GM19240 (cell line): ENCODE results near the gene ARHGAP11A.
"Not testable (repeated sequence)": the region's sequence is repeated elsewhere in the genome, so short reads cannot be mapped to it uniquely, and the experiment has no call there.

ENCODE experiments used
- DNase-seq: peaks from one replicate; pipeline ENCODE4 v3.0.0; 2011; ENCODE audit warnings: low spot score; ENCODE audit not compliant: insufficient read length

ARHGAP11A gene, protein sequence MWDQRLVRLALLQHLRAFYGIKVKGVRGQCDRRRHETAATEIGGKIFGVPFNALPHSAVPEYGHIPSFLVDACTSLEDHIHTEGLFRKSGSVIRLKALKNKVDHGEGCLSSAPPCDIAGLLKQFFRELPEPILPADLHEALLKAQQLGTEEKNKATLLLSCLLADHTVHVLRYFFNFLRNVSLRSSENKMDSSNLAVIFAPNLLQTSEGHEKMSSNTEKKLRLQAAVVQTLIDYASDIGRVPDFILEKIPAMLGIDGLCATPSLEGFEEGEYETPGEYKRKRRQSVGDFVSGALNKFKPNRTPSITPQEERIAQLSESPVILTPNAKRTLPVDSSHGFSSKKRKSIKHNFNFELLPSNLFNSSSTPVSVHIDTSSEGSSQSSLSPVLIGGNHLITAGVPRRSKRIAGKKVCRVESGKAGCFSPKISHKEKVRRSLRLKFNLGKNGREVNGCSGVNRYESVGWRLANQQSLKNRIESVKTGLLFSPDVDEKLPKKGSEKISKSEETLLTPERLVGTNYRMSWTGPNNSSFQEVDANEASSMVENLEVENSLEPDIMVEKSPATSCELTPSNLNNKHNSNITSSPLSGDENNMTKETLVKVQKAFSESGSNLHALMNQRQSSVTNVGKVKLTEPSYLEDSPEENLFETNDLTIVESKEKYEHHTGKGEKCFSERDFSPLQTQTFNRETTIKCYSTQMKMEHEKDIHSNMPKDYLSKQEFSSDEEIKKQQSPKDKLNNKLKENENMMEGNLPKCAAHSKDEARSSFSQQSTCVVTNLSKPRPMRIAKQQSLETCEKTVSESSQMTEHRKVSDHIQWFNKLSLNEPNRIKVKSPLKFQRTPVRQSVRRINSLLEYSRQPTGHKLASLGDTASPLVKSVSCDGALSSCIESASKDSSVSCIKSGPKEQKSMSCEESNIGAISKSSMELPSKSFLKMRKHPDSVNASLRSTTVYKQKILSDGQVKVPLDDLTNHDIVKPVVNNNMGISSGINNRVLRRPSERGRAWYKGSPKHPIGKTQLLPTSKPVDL

DNA sequence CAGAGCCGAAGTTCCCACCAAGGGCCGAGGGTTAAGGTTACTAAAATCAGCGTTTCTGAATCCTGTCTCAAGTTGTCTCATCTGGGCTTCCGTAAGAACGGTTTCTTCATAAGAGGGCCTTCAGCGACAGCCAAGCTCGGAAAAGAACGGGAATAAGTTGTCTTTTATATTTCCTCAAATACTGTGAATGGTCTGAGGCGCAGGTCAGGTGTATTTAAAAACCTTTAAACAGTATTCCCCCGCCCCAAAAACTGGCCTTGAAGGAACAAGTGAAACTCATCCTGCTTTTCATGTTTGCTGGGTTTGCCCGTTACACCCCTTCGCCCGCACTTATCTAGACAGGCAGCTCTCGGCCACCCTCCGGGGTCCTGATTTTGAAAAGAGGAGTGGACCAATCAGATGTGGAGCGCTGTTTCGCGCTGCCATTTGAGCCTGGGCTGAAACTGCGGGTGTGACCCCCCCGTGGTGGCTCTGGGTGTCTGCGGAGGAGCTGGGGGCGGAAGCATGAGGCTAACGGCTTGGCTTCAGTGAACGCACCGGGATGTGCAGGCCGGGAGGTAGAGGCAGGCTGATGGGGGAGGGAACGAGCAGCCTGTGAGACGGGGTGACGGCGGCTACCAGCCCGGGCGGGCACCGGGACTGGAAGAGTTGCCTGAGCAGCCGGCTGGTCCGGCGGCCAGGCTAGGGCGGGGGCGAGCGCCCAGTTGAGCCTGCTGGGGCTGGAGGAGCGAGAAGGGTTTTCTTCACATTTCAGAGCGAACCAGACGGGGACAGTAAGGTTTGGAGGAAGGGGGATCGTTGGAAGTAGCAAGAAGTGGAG lies at the start of gene ARHGAP11A:
Gene ARHGAP11A (plus strand): TSS at position 454 of the 820 bp plus-strand sequence. CDS start 708 bp downstream, outside the sequence.
- DNase-seq = peak; percentile 10

DNA sequence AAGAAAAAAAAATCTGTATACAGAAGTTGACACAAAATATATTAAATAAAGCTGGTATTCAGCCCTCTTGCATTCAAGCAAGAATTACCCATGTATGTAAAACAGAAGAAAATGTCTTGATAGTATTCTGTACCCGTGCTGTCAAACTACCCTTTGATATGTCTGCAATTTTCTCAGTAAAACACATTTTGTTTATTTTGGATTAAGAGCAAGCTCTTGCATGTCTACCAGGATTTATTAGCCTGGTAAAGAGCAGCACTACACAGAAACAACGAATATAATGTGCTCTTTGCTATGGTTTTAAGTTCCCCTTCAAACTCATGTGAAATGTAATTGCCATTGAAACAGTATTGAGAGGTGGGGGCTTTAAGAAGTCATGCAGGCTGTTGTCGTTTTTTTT lies 46.3 kb upstream of the ARHGAP11A start:
- DNase-seq = not testable (repeated sequence)

DNA sequence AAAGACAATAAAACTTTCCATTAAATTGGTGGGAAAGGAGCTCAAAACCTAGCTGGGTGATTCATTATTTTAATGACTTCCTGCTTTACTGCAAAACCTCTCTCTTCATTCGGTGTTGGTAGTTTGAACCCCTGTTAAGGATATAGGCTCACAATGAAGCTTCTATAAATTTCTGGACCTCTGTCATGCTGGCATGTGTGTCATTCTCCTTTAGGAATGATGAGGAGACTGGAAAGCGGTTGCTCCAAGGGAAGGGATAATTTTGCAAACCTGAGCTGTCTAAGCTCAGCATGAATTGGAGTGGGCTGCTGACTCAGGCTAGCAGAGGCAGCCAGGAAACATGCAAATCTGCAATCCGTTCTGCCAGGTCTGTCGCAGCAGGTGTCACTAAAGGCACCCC lies 36.8 kb upstream of the ARHGAP11A start:
- not testable (repeated sequence) for DNase-seq

DNA sequence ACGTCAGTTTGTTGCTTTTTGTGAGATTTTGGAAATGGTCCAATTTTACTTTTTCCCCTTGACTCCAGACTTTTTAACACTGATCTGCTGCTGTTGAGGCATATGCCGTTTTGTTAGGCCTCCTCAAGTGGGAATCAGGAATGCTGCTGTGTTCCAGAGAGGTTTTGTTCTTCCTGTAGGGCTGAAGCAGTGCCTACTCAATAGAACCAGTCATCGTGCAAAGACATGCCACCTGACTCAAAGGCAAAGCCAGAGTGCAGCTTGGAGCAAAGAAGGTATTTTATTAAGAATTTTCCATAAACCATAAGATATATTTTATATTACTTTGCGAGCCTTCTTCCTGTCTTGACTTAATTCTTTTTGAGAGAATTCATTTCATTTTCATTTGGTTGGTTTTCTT lies 29.5 kb upstream of the ARHGAP11A start:
- not testable (repeated sequence) for DNase-seq

DNA sequence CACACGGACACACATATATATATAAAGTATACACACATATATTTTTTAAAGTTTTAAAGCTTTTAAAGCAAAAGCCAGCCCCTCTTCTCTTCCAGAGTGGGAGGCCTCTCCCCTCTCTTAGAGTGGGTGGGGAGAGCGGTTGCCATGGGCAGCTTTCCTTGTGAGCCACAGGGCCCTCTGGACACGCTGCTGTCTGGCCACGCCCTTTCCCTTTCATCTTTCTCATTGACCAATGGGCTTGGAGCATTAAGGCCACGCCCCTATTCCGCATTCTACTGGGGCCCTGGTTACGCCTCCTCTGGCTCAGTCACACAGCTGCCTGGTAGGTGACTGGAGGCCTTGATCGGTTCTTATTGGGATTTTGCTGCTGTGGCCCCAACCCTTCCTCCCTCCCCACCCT lies 22.2 kb upstream of the ARHGAP11A start, which contains the start of gene GOLGA8N:
Gene GOLGA8N (plus strand): TSS at position 306 of the 400 bp plus-strand sequence.
- DNase-seq = not testable (repeated sequence)

DNA sequence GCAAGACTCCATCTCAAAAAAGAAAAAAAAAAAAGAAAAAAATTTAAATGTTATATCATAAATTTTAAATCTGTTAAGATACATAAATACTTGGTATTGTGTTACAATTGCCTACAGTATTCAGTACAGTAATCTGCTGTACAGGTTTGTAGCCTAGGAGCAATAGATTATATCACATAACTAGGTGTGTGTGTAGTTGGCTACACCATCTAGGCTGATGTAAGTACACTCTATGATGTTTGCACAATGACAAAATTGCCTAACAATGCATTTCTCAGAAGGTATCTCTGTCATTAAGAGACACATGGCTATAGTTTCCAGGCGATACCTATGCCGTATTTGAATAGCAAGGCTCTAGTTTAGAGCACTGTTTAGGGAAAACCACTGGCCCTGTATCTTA lies 5.8 kb upstream of the ARHGAP11A start:
- DNase-seq = not testable (repeated sequence)

DNA sequence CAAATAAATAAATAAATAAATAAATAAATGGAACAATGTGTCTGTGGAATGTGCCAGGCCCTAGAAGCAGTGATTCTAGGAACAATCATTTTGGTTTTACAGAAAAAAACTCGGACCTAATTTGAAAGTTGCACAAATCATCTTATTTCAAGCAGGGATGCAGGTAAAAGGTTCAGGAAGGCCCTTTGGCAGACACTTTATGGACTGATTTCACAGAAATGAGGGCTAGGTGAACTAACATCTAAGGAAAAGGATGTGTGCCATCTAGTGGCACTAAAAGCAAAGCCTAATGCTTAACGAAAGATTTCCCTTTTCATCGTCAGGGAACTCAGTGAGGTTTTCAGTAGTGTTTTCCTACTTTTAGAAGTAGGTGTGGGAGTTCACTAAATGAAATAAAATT lies 4.6 kb upstream of the ARHGAP11A start:
- not testable (repeated sequence) for DNase-seq

DNA sequence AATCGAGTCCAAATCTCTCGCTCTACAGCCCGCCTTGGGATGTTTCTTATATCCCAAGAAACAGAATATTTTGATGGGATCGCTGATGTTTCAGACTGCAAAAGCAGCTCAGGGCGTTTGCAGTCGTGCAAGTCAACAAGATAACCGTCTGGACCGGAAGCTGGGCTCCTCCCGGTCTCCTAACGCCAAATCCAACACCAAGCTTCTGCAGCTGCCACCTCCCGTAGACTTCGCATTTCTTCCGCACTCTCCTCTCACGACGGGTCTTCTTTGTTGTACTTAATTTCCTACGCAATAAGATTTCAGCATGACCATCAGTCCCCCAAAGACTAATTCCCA lies 623 bp upstream of the ARHGAP11A start:
- not testable (repeated sequence) for DNase-seq

DNA sequence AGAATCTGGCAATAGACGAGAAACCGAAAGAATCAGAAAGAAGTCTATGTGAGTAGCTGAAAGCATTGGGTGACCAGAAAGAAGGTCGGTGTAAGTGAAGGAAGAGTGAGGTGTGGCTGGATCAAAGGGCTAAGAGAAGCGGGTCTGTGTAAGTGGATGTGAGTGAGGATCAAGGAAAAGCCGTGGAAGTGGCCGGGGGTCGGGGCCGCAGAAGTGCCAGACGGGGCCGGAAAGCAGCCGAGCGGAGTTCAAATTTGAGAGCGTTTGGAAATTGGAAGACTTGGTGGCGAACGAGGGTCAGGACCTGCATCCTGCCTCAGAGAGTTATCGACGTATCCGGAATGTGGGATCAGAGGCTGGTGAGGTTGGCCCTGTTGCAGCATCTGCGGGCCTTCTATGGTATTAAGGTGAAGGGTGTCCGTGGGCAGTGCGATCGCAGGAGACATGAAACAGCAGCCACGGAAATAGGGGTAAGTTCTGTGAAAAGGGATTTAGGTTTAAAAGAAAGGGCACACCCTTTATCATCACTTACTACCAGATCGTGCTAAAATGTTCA lies 645 bp downstream of the ARHGAP11A start:
- DNase-seq = not testable (repeated sequence)

DNA sequence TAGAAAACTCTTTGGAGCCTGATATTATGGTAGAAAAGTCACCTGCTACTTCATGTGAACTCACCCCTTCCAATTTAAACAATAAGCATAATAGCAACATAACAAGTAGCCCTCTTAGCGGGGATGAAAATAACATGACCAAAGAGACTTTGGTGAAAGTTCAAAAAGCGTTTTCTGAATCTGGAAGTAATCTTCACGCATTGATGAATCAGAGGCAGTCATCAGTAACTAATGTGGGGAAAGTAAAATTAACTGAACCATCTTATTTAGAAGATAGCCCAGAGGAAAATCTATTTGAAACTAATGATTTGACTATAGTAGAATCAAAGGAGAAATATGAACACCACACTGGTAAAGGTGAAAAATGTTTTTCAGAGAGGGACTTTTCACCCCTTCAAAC lies 21.1 kb downstream of the ARHGAP11A start:
- no peak for DNase-seq

DNA sequence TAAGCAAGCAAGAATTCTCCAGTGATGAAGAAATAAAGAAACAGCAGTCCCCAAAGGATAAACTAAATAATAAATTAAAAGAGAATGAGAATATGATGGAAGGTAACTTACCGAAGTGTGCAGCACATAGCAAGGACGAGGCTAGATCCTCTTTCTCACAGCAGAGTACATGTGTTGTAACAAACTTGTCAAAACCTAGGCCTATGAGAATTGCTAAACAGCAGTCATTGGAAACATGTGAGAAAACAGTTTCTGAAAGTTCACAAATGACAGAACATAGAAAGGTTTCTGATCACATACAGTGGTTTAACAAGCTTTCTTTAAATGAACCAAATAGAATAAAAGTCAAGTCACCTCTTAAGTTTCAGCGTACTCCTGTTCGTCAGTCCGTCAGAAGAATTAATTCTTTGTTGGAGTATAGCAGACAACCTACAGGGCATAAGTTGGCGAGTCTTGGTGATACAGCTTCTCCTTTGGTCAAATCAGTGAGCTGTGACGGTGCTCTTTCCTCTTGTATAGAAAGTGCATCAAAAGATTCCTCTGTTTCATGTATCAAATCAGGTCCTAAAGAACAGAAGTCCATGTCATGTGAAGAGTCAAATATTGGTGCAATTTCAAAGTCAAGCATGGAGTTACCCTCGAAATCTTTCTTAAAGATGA lies 21.7 kb downstream of the ARHGAP11A start:
- DNase-seq = no peak

DNA sequence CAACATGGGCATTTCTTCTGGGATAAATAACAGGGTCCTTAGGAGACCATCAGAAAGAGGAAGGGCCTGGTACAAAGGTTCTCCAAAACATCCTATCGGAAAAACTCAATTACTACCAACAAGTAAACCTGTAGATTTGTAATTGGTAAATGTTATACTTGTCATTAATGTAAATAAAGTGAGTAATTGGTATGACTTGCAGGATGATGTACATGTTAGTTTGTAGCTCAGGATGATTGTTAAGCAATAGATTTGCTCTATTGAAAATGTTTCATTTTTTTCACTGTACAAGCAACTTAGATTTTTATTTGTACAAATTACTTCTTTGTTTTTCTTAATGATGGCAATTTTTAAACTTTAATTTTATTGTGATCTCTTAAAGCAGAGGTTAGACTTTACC lies 22.4 kb downstream of the ARHGAP11A start:
- DNase-seq = no peak

DNA sequence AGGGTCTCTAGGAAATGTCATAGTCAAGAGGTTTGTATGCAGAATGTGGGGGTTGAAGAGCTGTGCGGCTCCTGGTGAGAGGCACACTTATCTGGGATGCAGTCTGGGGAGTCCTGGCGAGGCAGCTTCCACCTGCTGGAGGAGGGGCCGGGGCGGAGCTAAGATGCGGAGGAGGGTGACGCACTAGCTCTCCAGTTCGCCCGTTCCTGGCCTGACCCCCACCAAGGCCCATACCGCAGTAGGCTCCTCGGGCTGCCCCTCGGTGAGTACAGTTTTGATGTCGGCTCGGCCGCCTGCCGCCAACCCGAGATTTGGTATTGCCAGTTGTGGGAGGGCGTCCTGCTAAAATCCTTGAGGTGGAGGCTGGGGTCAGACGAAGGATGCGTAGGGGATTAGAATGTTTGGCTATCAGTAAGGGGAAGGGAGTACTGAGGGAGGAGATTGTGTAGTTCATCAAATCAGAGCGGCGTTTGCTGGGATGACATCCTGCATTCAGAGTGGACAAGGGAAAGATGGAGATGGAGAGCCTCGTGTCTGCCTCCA lies 26.3 kb downstream of the ARHGAP11A start, which contains the start of gene SCG5:
Gene SCG5 (plus strand): TSS at position 194 of the 543 bp plus-strand sequence. CDS start 1,883 bp downstream, outside the sequence.
- DNase-seq = no peak

DNA sequence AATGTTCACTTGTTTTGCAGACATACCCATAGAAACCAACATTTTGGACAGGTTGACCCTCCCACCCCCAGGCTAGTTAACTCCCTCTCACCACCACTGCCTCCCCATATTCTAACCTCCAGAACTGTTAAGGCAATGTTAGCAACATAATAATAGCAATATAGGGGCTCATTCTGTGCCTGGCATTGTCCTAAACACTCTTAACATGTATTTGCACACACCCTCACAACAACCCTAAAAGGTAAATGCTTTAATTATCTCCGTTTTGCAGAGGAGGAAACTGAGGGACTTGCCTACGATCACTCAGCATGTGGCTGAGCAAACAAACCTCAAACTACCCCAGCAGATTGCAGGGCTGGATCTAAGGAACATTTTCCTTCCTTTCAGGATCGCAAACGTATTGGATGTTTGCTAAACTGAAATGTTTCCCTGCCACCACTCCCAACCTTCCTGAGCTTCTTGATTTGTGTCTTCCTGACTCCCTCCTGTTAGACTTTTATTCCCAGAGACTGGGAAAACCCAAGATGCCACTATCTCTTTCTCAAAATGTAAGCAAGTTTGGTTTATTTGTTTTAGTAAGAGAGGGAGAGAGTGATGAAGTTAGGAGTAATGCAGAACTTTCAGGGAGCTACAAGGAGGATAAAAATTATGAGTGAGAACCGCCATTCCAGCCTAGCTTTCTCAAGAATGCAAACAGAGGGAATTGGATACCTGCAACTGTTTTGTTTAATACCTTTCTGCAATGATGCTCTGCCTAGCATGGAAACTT lies 27.5 kb downstream of the ARHGAP11A start:
- no peak for DNase-seq

DNA sequence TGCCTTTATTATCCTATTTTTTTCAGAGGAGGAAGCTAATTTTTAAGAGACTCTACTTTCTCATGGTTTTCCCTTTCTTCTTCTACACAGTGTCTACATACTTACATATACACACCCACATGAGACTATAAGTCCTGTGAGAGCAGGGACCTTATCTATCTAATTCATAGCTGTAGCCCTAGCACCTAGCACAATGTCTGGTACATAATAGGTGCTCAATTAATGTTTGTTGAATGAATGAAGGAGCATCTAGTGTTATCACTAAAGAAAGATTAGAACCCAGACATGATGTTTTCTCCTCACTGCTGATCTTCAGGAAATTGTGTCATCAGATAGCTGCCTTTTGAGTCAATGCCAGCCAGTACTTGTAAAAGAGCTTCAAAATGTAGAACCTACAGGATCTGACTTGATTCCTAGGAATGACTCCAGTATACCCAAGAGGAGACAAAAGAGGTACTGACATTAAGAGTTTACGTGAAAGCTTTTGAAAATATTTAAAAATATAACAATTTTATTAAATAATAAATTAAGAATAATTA lies 28.7 kb downstream of the ARHGAP11A start:
- DNase-seq = no peak

DNA sequence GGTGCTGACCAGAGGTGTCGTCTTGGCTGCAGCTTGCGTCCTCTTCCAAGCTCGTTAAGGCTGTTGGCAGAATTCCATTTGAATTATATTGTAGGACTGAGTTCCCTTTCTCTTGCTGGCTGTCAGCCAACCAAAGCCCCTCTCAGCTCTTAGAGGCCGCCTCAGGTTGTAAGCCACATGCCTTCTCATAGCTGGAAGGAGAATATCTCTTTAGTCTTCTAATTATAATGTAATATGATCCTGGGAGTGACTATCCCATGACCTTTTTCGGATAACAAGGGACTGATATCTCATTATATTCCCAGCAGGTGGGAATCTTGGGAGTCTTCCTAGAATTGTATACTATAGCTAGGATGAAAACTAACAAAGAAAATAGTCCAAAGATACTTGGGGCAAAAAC lies 31.0 kb downstream of the ARHGAP11A start:
- DNase-seq = no peak

DNA sequence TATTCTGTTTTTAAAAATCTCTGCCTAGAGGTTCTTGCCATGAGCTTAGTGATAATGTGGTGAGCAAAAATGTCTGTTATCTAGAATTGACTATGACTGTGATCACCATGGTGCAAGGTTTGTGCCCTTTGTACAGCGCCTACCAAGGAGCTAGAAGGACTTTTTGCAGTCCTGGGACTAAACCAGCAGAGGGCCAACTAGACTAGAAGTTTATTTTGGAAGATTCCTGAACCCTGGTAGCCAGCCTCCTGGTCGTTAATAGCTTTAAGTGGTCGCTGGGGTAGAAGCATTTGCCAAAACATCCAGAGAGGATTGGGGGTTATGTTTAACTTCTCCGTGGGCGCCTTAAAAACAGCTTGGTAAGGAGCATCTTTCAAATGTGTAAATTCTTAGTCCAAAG lies 34.0 kb downstream of the ARHGAP11A start:
- DNase-seq = no peak

DNA sequence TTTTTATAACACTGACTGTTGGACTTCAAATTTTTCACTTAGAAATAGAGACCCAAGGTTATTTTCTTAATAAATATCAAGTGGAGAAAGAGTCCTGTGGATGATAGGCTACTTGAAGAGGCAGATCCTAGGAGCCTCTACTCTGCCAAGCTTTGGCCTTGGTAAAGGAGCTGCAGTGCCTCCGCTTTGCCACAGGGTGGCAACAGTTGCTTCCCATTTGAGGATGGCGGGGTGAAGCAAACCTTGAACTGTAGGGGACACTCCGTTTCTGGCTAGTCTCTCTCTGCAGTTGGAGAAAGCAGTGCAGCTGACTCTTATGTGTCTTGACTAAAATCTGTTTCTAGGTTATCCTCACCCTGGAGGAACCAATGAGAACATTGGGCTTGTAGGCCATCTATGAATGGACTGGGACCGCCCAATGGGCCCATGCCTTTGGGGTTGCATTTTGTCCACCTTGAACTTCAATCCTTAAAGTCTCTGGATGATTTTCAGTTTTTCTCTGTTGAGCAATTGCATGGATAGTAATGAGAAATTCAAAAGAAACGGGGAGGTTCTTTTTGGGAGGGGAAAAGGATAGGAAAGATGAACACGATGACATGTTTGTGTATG lies 36.0 kb downstream of the ARHGAP11A start:
- peak; percentile 55 for DNase-seq
